HuH-7.5 (cell line): ENCODE measurements around the gene C17orf58.

Source experiments
- DNase-seq: peaks from one replicate; pipeline ENCODE4 v3.0.0; 2011; ENCODE audit warnings: low spot score

C17orf58 gene

GRCh38 chr17:67959510-67959909 is 36.8 kb downstream of the C17orf58 start:
- DNase-seq = no peak

- no peak for DNase-seq
Measured at GRCh38 chr17:67950945-67951344, 45.3 kb downstream of the C17orf58 start.

GRCh38 chr17:67947325-67947813 is 48.9 kb downstream of the C17orf58 start:
- DNase-seq = no peak

GRCh38 chr17:67946513-67946912 is 49.8 kb downstream of the C17orf58 start:
- no peak for DNase-seq

- no peak for DNase-seq
Measured at GRCh38 chr17:67944035-67944434, 52.2 kb downstream of the C17orf58 start.

- peak; percentile 17 for DNase-seq
Measured at GRCh38 chr17:67942810-67943209, 53.5 kb downstream of the C17orf58 start.
